A549 (cell line): ENCODE data around the gene KIF12.

Experiments used
- BHLHE40 ChIP-seq: IDR thresholded peaks from 2 replicates; pipeline ENCODE4 v1.6.1; 2012; ENCODE audit warnings: low read depth, low read length, inconsistent platforms
- CTCF ChIP-seq: fragments of >200 bp; sonication (Bioruptor Twin); formaldehyde crosslinking; IDR thresholded peaks from 3 replicates; pipeline ENCODE4 v1.5.1; 2016
- JUNB ChIP-seq: fragments of >200 bp; sonication (Bioruptor Twin); formaldehyde crosslinking; IDR thresholded peaks from 2 replicates; pipeline ENCODE4 v1.6.1; 2016
- POLR2A ChIP-seq: IDR thresholded peaks from 2 replicates; pipeline ENCODE4 v1.6.1; 2012; ENCODE audit warnings: mild to moderate bottlenecking, low read length

DNA sequence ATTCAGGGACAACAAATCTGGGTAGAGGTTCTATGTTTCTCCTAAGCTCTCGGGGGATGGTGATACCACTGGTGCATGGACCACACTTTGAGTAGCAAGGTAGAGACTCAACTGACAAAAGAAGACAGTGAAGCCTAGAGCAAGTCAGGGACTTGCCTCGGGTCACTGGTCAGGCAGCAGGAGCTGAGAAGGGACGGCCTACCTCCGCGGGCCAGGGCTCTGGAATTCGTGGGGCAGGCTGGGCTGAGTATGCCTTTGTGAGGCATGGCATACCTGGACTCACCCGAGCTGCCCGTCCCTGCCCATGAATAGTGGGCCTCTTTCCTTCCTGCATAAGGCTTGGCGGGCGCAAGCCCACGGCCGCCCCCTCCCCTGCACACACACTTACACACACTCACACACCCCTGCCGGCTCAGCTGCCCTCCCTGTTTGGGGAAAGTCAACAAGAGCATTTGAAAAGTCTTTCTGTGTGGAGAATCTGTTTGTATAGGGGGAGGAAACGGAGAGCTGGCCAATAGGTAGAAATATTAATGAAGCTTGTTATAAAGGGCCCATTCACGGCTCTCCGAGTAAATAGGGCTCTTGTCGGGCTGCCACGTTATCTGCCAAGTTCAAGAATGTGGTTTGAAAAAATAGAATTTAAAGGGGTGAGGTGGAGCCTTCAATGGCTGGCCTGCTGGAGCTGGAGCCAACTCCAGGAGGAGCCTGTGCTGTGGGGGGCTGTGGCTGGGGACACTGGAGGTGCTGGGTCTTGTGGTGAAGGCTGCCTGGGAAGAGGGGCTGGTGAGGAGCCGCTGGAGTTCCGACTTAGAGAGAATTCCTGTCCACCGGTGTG is 19.1 kb upstream of the KIF12 start:
- no peak for TF ChIP-seq CTCF
- TF ChIP-seq JUNB = no peak
- no peak for TF ChIP-seq BHLHE40
- no peak for TF ChIP-seq POLR2A
